ENCODE measurements around the gene PILRA. TPM values are rescaled to one million over a fixed set of nuclear protein-coding genes. Genes with fewer than 3 reads are reported as not detected.

PILRA gene
- total RNA-seq, 1 donor from 2014 or later = not detected

DNA sequence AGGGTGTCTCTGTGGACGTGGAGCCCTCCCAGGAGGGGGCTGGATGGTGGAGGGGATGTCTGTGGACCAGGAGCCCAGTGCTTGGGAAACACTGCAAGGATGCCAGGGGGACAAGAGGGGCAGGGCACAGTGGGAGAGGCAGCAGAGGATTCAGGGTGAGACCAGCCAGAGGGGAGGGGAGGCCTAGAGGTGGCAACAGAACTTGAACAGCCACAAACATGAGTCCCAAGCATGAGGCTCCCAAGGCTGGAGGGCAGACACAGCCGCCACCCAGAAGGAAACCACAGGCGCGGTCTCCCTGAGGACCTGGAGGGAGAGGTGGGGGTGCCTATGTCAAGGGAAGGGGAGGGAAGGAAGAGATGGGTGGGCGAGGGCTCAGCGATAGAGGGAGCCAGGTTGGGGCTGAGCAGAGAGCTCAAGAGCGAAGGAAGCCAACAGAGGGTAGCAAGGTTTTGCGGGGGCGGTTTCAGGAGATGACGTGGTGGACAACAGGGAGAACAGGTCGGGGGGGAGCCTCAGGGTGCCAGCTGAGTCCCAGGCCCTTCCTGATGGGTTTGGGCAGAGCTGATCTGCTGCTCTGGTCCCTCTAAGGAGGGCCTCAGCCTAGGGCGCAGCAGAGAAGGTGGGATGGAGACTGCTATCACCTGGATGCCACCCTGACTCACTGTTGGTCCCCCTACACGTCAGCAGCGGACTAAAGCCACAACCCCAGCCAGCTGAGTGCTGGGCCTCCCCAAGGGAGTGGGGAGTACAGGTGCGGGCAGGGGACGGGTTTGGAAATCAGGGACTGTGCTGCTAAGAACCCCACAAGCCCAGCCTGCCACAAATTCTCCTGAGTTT lies 6.7 kb upstream of the PILRA start:
- DNase-seq (ENCODE audit: low read depth) = no peak
- Histone ChIP-seq H3K27me3 (ENCODE audit: control insufficient read depth, insufficient read depth, low read length) (no peaks in the 10 kb centered on the region), H3K36me3 (ENCODE audit: control insufficient read depth, insufficient read depth, low read length) (no peaks in the 10 kb centered on the region), H3K4me3 (ENCODE audit: low read depth, low read length) (no peak overlapping the region)
- TF ChIP-seq, protein P1, sequence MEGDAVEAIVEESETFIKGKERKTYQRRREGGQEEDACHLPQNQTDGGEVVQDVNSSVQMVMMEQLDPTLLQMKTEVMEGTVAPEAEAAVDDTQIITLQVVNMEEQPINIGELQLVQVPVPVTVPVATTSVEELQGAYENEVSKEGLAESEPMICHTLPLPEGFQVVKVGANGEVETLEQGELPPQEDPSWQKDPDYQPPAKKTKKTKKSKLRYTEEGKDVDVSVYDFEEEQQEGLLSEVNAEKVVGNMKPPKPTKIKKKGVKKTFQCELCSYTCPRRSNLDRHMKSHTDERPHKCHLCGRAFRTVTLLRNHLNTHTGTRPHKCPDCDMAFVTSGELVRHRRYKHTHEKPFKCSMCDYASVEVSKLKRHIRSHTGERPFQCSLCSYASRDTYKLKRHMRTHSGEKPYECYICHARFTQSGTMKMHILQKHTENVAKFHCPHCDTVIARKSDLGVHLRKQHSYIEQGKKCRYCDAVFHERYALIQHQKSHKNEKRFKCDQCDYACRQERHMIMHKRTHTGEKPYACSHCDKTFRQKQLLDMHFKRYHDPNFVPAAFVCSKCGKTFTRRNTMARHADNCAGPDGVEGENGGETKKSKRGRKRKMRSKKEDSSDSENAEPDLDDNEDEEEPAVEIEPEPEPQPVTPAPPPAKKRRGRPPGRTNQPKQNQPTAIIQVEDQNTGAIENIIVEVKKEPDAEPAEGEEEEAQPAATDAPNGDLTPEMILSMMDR (IDR thresholded peaks at IDR 0.05; ENCODE audit: insufficient read depth, low read length, poor library complexity, severe bottlenecking) = no peak

DNA sequence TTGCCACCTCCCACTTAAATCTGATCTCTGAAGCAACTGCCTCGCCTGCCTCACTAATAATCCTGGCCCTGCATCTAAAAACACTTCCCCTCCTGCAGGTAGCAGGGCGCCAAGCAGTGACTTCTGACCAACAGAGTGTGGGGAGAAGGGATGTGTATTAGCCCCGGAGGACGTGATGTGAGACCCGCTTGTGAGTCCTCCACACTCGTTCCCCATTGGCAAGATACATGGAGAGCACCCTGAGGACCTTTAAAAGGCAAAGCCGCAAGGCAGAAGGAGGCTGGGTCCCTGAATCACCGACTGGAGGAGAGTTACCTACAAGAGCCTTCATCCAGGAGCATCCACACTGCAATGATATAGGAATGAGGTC lies 6.1 kb upstream of the PILRA start:
- TF ChIP-seq, protein P1 (IDR thresholded peaks at IDR 0.05; ENCODE audit: insufficient read depth, low read length, poor library complexity, severe bottlenecking) = no peak
- no peaks in the 10 kb centered on the region for H3K36me3 ChIP-seq (ENCODE audit: control insufficient read depth, insufficient read depth, low read length)
- DNase-seq (ENCODE audit: low read depth) = no peak
- no peaks in the 10 kb centered on the region for H3K27me3 ChIP-seq (ENCODE audit: control insufficient read depth, insufficient read depth, low read length)
- H3K4me3 ChIP-seq (ENCODE audit: low read depth, low read length) = no peak overlapping the region

DNA sequence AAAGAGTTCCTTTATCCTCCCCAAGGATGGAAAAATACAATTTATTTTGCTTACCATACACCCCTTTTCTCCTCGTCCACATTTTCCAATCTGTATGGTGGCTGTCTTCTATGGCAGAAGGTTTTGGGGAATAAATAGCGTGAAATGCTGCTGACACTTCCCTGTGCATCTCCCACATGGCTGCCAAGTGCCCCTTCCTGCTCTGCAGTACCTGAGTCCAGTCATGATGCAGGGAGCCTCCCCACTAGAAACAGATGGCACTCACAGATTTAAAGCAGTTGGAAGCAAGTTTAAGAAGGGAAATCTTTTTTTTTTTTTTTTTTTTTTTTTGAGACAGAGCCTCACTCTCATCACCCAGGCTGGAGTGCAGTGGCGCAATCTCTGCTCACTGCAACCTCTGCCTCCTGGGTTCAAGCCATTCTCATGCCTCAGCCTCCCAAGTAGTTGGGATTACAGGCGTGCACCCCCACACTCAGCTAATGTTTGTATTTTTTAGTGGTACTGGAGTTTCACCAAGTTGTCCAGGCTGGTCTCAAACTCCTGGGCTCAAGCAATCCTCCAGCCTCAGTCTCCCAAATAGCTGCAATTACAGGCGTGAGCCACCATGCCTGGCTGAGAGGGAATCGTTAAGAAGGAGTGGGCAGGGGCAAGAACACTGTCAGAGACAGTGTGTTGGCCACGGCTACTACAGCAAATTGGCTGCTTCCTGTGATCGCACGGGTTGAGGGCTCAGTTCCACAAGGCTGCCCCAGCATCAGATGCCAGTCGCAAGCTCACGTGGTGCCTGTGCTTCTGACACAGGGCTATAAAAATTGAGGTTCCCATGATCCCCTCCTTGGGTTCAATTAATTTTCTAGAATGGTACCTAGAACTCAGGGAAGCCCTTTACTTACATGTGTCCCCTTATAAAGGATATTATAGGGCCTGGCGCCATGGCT lies 5.3 kb upstream of the PILRA start:
- DNase-seq (ENCODE audit: low read depth) = no peak
- Histone ChIP-seq H3K36me3 (ENCODE audit: control insufficient read depth, insufficient read depth, low read length) (no peaks in the 10 kb centered on the region), H3K4me3 (ENCODE audit: low read depth, low read length) (no peak overlapping the region), H3K27me3 (ENCODE audit: control insufficient read depth, insufficient read depth, low read length) (no peaks in the 10 kb centered on the region)
- TF ChIP-seq, protein P1 (IDR thresholded peaks at IDR 0.05; ENCODE audit: insufficient read depth, low read length, poor library complexity, severe bottlenecking) = no peak

DNA sequence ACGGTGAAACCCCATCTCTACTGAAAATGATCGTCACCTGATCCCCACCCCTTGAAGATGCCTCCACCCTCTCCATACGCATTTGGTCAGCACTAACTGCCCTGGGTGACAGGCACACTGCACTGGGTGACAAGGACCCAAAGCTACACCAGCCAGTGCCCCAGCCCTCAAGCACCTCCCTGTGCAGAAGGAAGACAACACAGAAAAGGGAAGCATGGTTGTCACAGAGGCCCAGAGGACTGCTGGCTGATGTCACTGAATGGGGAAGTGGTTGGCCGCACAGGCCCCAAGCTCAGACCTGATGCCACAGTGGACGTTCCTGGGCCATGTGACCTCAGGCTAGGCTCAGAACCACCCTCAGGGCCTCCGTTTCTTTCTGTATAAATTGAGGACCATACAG lies 4.2 kb upstream of the PILRA start:
- no peaks in the 10 kb centered on the region for H3K36me3 ChIP-seq (ENCODE audit: control insufficient read depth, insufficient read depth, low read length)
- TF ChIP-seq, protein P1 (IDR thresholded peaks at IDR 0.05; ENCODE audit: insufficient read depth, low read length, poor library complexity, severe bottlenecking) = no peak
- H3K27me3 ChIP-seq (ENCODE audit: control insufficient read depth, insufficient read depth, low read length) = no peaks in the 10 kb centered on the region
- DNase-seq (ENCODE audit: low read depth) = no peak
- H3K4me3 ChIP-seq (ENCODE audit: low read depth, low read length) = no peak overlapping the region

DNA sequence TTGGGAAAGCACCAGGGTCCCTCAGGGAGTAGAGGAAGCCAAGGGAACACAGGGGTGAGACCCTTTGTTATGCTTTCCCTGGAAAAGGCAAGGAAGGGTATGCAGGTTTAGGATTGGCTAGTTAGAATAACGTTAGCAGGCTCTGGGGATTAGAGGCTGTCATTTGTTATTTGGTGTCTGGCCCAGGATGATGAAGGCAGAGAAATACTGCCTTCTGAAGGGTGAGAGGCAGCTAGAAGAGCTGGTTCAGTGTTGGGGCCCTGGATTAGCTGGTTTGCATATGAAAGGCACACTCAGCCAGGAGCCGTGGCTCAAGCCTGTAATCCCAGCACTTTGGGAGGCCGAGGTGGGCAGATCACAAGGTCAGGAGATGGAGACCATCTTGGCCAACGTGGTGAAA lies 3.0 kb upstream of the PILRA start:
- Histone ChIP-seq H3K27me3 (ENCODE audit: control insufficient read depth, insufficient read depth, low read length) (no peaks in the 10 kb centered on the region), H3K36me3 (ENCODE audit: control insufficient read depth, insufficient read depth, low read length) (no peaks in the 10 kb centered on the region), H3K4me3 (ENCODE audit: low read depth, low read length) (no peak overlapping the region)
- DNase-seq (ENCODE audit: low read depth) = no peak
- TF ChIP-seq, protein P1 (IDR thresholded peaks at IDR 0.05; ENCODE audit: insufficient read depth, low read length, poor library complexity, severe bottlenecking) = no peak
